Measurements from ENCODE around the gene STK35.
A peak's percentile ranks its signal among the peaks of the same experiment; 100 is the strongest.

The STK35 gene

GRCh38 chr20:2086980-2087377 lies 14.6 kb upstream of the STK35 start:
- H3K4me3 ChIP-seq (ENCODE audit: low read depth, low read length), result no peak overlapping the region
- peaks cover 7% of the 10 kb centered on the region for H3K27me3 ChIP-seq (replicated peaks)
- TF ChIP-seq, protein P1, sequence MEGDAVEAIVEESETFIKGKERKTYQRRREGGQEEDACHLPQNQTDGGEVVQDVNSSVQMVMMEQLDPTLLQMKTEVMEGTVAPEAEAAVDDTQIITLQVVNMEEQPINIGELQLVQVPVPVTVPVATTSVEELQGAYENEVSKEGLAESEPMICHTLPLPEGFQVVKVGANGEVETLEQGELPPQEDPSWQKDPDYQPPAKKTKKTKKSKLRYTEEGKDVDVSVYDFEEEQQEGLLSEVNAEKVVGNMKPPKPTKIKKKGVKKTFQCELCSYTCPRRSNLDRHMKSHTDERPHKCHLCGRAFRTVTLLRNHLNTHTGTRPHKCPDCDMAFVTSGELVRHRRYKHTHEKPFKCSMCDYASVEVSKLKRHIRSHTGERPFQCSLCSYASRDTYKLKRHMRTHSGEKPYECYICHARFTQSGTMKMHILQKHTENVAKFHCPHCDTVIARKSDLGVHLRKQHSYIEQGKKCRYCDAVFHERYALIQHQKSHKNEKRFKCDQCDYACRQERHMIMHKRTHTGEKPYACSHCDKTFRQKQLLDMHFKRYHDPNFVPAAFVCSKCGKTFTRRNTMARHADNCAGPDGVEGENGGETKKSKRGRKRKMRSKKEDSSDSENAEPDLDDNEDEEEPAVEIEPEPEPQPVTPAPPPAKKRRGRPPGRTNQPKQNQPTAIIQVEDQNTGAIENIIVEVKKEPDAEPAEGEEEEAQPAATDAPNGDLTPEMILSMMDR (IDR thresholded peaks at IDR 0.05; ENCODE audit: low read depth, low read length, missing control alignments), result no peak
- in situ Hi-C loops (cut with HindIII; ENCODE audit: low pct_ligation_motif_present, low sequenced_read_pairs), result no loop called here
- no peak overlapping the region for H3K27ac ChIP-seq
- DNase-seq, result no peak
- H3K36me3 ChIP-seq (replicated peaks), result no peaks in the 10 kb centered on the region

GRCh38 chr20:2088891-2089290 lies 12.7 kb upstream of the STK35 start:
- H3K27ac ChIP-seq, result no peak overlapping the region
- in situ Hi-C loops (cut with HindIII; ENCODE audit: low pct_ligation_motif_present, low sequenced_read_pairs), result no loop called here
- no peaks in the 10 kb centered on the region for H3K36me3 ChIP-seq (replicated peaks)
- TF ChIP-seq, protein P1 (IDR thresholded peaks at IDR 0.05; ENCODE audit: low read depth, low read length, missing control alignments), result no peak
- no peak for DNase-seq
- peaks cover 7% of the 10 kb centered on the region for H3K27me3 ChIP-seq (replicated peaks)
- H3K4me3 ChIP-seq (ENCODE audit: low read depth, low read length), result no peak overlapping the region

DNA sequence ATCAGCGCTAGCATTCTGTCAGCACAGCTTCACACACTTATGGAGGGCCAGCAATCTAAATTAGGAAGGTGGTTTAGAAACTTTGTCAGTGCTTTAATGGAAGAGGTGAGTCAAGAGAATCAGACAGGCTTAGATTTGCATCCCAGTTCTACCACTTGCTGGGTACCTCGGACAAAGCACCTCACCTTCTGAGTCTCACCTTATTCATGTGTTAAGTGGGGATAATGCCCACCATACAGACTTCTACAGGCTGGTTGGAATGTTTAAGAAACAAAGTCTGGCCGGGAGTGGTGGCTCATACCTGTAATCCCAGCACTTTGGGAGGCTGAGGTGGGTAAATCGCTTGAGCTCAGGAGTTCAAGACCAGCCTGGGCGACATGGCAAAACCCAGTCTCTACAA lies 12.2 kb upstream of the STK35 start:
- in situ Hi-C loops (cut with HindIII; ENCODE audit: low pct_ligation_motif_present, low sequenced_read_pairs), result no loop called here
- H3K27ac ChIP-seq, result no peak overlapping the region

GRCh38 chr20:2093159-2093781 lies 8.4 kb upstream of the STK35 start:
- Histone ChIP-seq H3K27ac (no peak overlapping the region), H3K27me3 (replicated peaks) (peaks cover 7% of the 10 kb centered on the region), H3K4me3 (ENCODE audit: low read depth, low read length) (no peak overlapping the region), H3K36me3 (replicated peaks) (no peaks in the 10 kb centered on the region)
- DNase-seq, result no peak
- in situ Hi-C loops (cut with HindIII; ENCODE audit: low pct_ligation_motif_present, low sequenced_read_pairs), result no loop called here
- TF ChIP-seq, protein P1 (IDR thresholded peaks at IDR 0.05; ENCODE audit: low read depth, low read length, missing control alignments), result peak; percentile 75

More for the DNA sequence above, 12.2 kb upstream of the STK35 start:
- H3K36me3 ChIP-seq (replicated peaks), result no peaks in the 10 kb centered on the region
- peaks cover 7% of the 10 kb centered on the region for H3K27me3 ChIP-seq (replicated peaks)
- TF ChIP-seq, protein P1 (IDR thresholded peaks at IDR 0.05; ENCODE audit: low read depth, low read length, missing control alignments), result no peak
- DNase-seq, result no peak
- no peak overlapping the region for H3K4me3 ChIP-seq (ENCODE audit: low read depth, low read length)

- DNase-seq, result no peak
- H3K36me3 ChIP-seq (replicated peaks), result no peaks in the 10 kb centered on the region
These were observed 7.7 kb upstream of the STK35 start for GRCh38 chr20:2093883-2094282.

More at GRCh38 chr20:2093883-2094282, 7.7 kb upstream of the STK35 start:
- in situ Hi-C loops (cut with HindIII; ENCODE audit: low pct_ligation_motif_present, low sequenced_read_pairs), result no loop called here
- Histone ChIP-seq H3K27me3 (replicated peaks) (peaks cover 4% of the 10 kb centered on the region), H3K27ac (no peak overlapping the region), H3K4me3 (ENCODE audit: low read depth, low read length) (no peak overlapping the region)
- TF ChIP-seq, protein P1 (IDR thresholded peaks at IDR 0.05; ENCODE audit: low read depth, low read length, missing control alignments), result no peak

Measured in brain microvascular endothelial cell (primary cell).